Activated T-helper 1 cell treated with anti-CD3 and anti-CD28 coated beads, Interleukin-12 subunit alpha, Interleukin-12 subunit beta, Interleukin-2, Interleukin-4 antibody, amounts not matched to agents 30 ng/mL and 10 ng/mL and 1 ng/mL, durations not matched to agents 14 hours and 24 hours and 36 hours (primary cell): ENCODE results near the gene SENP8. TPM values are rescaled to one million over a fixed set of nuclear protein-coding genes. Genes with fewer than 3 reads are reported as not detected.
A peak's percentile ranks its signal among the peaks of the same experiment; 100 is the strongest.
"Not testable (repeated sequence)": the region's sequence is repeated elsewhere in the genome, so short reads cannot be mapped to it uniquely, and the experiment has no call there.

Experiments
- DNase-seq: peaks from one replicate; pipeline ENCODE4 v3.0.0; 2021; ENCODE audit warnings: low spot score
- H3K27ac Mint-ChIP-seq: one replicate; pipeline ENCODE4 v1.8.0; 2021; ENCODE audit warnings: mild to moderate bottlenecking, mixed read lengths
- H3K27me3 Mint-ChIP-seq: one replicate; pipeline ENCODE4 v1.8.0; 2022; ENCODE audit warnings: mild to moderate bottlenecking, moderate library complexity, mixed read lengths; ENCODE audit not compliant: insufficient read depth
- H3K36me3 Mint-ChIP-seq: one replicate; pipeline ENCODE4 v1.8.0; 2021; ENCODE audit warnings: low read depth, mixed read lengths
- H3K4me1 Mint-ChIP-seq: one replicate; pipeline ENCODE4 v1.8.0; 2021; ENCODE audit warnings: low read depth, mixed read lengths
- H3K4me3 Mint-ChIP-seq: one replicate; pipeline ENCODE4 v1.8.0; 2021; ENCODE audit warnings: mild to moderate bottlenecking, moderate library complexity, mixed read lengths
- H3K9me3 Mint-ChIP-seq: one replicate; pipeline ENCODE4 v1.8.0; 2021; ENCODE audit warnings: mixed read lengths
- intact Hi-C: fragments of 100-400 bp; cut with micrococcal nuclease; formaldehyde crosslinking; loops from one replicate; pipeline ENCODE4 v1.15.1; 2024
- total RNA-seq: library from RNA; stranded (reverse); gene quantifications from 2 replicates; pipeline ENCODE4 v1.2.3, GENCODE V29; 2022

Gene SENP8
- total RNA-seq, 1 donor from 2014 or later, result 1.5 TPM

DNA sequence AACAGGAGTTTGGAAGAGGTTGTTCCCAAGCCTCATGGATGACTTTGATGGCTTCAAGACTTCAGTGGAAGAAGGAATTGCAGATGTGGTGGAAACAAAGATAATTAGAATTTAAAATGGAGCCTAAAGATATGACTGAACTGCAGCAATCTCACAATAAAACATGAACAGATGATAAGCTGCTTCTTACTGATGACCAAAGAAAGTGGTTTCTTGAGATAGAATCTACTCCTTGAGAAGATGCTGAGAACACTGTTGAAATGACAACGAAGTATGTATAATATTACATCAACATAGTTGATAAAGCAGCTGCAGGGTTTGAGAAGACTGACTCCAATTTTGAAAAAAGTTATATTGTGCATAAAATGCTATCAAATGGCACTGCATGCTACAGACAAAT is 21.4 kb upstream of the SENP8 start:
- H3K27ac Mint-ChIP-seq, result no peak overlapping the region
- no peaks in the 10 kb centered on the region for H3K9me3 Mint-ChIP-seq
- no peaks in the 10 kb centered on the region for H3K36me3 Mint-ChIP-seq

DNA sequence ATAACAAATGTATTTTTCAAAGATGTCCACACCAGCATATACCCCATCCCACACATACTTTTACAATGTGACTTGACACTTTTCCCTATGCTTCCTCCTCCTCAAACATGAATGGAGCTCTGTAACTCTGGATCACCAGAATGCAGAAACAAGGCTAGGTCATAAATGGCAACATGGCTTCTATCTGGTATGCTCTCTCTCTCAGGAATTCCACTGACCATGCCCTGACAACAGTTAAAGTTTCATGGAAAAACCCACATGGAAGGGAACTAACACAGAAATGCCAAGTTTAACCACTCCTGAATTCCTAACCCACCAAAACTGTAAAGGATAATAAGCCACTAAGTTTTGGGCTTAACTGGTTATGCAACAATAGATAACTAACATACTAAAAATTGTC is 20.2 kb upstream of the SENP8 start:
- no peaks in the 10 kb centered on the region for H3K27me3 Mint-ChIP-seq

More for the DNA sequence above, 21.4 kb upstream of the SENP8 start:
- Mint-ChIP-seq H3K4me3 (no peak overlapping the region), H3K4me1 (no peaks in the 10 kb centered on the region), H3K27me3 (no peaks in the 10 kb centered on the region)
- no peak for DNase-seq
- intact Hi-C loops, result no loop called here

DNA sequence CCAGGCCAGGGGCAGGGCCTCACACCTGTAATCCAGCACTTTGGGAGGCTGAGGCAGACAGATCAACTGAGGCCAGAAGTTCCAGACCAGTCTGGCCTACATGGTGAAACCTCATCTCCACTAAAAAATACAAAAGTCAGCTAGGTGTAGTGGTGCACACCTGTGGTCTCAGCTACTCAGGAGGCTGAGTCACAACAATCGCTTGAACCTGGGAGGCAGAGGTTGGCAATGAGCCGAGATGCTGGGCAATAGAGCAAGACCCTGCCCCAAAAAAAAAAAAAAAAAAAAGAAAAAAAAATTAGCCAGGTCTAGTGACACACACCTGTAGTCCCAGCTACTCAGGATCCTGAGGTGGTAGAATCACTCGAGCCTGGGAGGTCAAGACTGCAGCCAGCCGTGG is 19.0 kb upstream of the SENP8 start:
- peaks cover 3% of the 10 kb centered on the region for H3K27me3 Mint-ChIP-seq
- H3K9me3 Mint-ChIP-seq, result no peaks in the 10 kb centered on the region
- no peak overlapping the region for H3K4me3 Mint-ChIP-seq
- H3K36me3 Mint-ChIP-seq, result no peaks in the 10 kb centered on the region
- H3K4me1 Mint-ChIP-seq, result no peaks in the 10 kb centered on the region
- intact Hi-C loops, result no loop called here
- DNase-seq, result no peak
- no peak overlapping the region for H3K27ac Mint-ChIP-seq

More for the DNA sequence above, 20.2 kb upstream of the SENP8 start:
- intact Hi-C loops, result no loop called here
- Mint-ChIP-seq H3K27ac (no peak overlapping the region), H3K9me3 (no peaks in the 10 kb centered on the region), H3K4me3 (no peak overlapping the region), H3K36me3 (no peaks in the 10 kb centered on the region), H3K4me1 (no peaks in the 10 kb centered on the region)
- no peak for DNase-seq

DNA sequence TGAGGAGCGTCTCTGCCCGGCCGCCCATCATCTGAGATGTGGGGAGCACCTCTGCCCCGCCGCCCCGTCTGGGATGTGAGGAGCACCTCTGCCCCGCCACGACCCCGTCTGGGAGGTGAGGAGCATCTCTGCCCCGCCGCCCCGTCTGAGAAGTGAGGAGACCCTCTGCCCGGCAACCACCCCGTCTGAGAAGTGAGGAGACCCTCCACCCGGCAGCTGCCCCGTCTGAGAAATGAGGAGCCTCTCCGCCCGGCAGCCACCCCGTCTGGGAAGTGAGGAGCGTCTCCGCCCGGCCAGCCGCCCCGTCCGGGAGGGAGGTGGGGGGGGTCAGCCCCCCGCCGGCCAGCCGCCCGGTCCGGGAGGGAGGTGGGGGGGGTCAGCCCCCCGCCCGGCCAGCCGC is 17.7 kb upstream of the SENP8 start:
- not testable (repeated sequence) for H3K36me3 Mint-ChIP-seq

DNA sequence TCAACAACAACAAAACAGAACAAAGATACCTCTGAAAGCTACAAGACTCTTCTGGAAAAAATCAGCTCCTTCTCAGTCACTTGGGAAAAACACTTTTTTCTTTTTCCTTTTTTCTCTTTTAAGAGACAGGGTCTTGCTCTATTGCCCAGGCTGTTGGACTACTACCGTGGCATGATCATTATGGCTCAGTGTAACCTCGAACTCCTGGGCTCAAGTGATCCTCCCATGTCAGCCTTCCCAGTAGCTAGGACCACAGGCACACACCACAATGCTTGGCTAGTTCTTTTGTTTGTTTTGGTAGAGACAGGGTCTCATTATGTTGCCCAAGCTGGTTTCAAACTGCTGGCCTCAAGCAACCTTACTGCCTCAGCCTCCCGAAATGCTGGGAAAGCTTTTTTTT is 13.1 kb upstream of the SENP8 start:
- no peak for DNase-seq
- no peaks in the 10 kb centered on the region for H3K9me3 Mint-ChIP-seq
- intact Hi-C loops, result no loop called here
- H3K4me3 Mint-ChIP-seq, result no peak overlapping the region
- no peaks in the 10 kb centered on the region for H3K4me1 Mint-ChIP-seq
- no peak overlapping the region for H3K27ac Mint-ChIP-seq
- peaks cover 8% of the 10 kb centered on the region for H3K27me3 Mint-ChIP-seq
- no peaks in the 10 kb centered on the region for H3K36me3 Mint-ChIP-seq

More for the DNA sequence above, 17.7 kb upstream of the SENP8 start:
- H3K27ac Mint-ChIP-seq, H3K9me3 Mint-ChIP-seq, DNase-seq, H3K27me3 Mint-ChIP-seq, H3K4me3 Mint-ChIP-seq, H3K4me1 Mint-ChIP-seq, intact Hi-C loops: not testable (repeated sequence)

DNA sequence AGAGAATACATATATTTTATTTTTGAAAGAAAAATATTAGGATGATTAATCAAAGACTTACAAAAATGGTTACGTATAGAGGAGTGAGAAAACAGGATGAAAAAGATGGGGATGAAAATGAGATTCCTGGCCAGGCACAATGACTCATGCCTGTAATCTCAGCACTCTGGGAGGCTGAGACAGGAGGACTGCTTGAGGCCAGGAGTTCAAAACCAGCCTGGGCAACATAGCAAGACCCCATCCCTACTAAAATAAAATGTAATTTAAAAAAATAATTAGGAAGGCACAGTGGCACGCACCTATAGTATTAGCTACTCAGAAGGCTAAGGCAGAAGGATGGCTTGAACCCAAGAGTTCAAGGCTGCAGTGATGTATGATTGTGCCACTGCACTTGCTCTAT is 12.1 kb upstream of the SENP8 start:
- DNase-seq, result no peak
- no peak overlapping the region for H3K27ac Mint-ChIP-seq
- peaks cover 8% of the 10 kb centered on the region for H3K27me3 Mint-ChIP-seq

DNA sequence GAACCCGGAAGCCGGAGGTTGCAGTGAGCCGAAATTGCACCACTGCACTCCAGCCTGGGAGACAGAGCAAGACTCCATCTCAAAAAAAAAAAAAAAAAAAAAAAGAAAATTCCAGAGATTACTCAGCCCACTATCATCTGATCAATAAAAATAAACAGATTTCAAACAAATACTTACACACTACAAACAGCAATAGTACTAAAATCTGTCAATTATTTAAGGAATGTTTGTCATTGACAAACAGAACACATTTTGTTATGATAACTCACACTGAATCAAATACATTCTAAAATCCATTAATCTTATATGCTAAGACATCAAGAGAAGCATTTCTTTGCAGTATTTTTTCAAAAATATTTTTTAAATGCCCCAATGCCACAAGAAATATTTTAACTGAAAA is 7.8 kb upstream of the SENP8 start:
- H3K36me3 Mint-ChIP-seq, result no peaks in the 10 kb centered on the region
- peaks cover 6% of the 10 kb centered on the region for H3K27me3 Mint-ChIP-seq
- H3K4me1 Mint-ChIP-seq, result no peaks in the 10 kb centered on the region
- H3K4me3 Mint-ChIP-seq, result no peak overlapping the region
- H3K9me3 Mint-ChIP-seq, result no peaks in the 10 kb centered on the region
- intact Hi-C loops, result no loop called here
- no peak for DNase-seq
- no peak overlapping the region for H3K27ac Mint-ChIP-seq

More for the DNA sequence above, 12.1 kb upstream of the SENP8 start:
- Mint-ChIP-seq H3K4me3 (no peak overlapping the region), H3K36me3 (no peaks in the 10 kb centered on the region), H3K9me3 (no peaks in the 10 kb centered on the region), H3K4me1 (no peaks in the 10 kb centered on the region)
- intact Hi-C loops, result no loop called here

DNA sequence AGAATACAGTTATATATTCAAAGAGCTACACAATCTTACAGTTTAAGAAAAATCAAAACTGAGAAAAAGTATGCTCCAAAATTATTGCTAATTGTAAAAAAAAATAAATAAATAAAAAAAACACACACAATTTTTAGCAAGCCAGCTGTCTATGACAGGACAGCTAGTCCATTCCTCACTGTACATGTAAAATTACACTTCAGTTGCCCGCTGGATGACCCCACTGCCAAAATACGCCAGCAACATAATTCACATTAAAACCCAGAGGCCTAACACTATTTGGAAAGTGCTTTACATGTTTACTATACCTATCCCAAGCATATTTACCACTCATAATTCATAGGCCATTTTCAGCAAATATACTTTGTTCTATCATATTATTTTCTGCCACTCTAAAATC is 6.1 kb upstream of the SENP8 start:
- Mint-ChIP-seq H3K9me3 (no peaks in the 10 kb centered on the region), H3K27ac (no peak overlapping the region), H3K4me3 (no peak overlapping the region), H3K4me1 (peaks cover 14% of the 10 kb centered on the region), H3K27me3 (peaks cover 16% of the 10 kb centered on the region), H3K36me3 (no peaks in the 10 kb centered on the region)
- no peak for DNase-seq
- intact Hi-C loops, result no loop called here

- no peak for DNase-seq
- Mint-ChIP-seq H3K4me3 (no peak overlapping the region), H3K36me3 (no peaks in the 10 kb centered on the region), H3K27me3 (peaks cover 16% of the 10 kb centered on the region), H3K9me3 (no peaks in the 10 kb centered on the region), H3K4me1 (peaks cover 15% of the 10 kb centered on the region), H3K27ac (no peak overlapping the region)
- intact Hi-C loops, result no loop called here
Observed at GRCh38 chr15:72112805-72113204, 5.4 kb upstream of the SENP8 start.

- H3K27ac Mint-ChIP-seq, result no peak overlapping the region
- DNase-seq, result no peak
- intact Hi-C loops, result no loop called here
- H3K27me3 Mint-ChIP-seq, result peaks cover 16% of the 10 kb centered on the region
- H3K9me3 Mint-ChIP-seq, result no peaks in the 10 kb centered on the region
- H3K4me1 Mint-ChIP-seq, result peaks cover 15% of the 10 kb centered on the region
- H3K4me3 Mint-ChIP-seq, result no peak overlapping the region
- H3K36me3 Mint-ChIP-seq, result no peaks in the 10 kb centered on the region
Observed at GRCh38 chr15:72113347-72114031, 4.7 kb upstream of the SENP8 start.

DNA sequence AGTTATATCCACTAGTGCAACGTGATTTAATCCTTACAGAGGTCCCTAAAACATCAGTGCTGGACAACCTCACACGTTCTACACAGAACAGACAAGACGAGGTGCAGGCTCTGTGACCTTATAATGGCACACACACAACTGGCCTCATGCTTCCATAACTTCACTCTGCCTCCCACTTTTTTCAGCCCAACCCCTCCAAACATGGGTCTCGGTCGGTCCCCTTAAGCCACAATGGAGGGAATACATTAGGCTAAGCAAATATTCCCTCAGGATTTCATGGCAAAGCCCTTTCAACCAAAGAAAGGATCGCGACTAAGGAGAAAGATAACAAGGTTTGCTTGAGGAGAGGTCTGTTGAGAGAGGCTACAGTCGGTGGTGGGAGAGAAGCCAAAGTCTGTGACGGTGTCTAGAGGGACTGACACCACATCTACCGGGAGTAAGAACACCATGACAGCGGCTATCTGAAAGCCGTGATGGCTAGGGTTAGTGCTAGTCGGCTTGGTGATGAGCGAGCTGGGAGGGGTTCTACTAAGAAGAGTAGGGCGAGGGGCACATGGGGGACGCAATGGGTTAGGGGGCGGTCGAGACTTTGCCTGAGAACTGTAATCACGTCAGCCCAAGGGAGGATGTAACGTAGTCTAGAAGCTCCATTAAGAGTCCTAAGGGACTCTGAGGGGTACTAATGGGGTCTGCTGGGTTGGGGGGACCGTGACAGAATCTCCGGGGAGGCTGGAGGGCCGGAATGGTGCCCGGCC is 1.3 kb upstream of the SENP8 start:
- H3K36me3 Mint-ChIP-seq, result no peaks in the 10 kb centered on the region
- peaks cover 16% of the 10 kb centered on the region for H3K27me3 Mint-ChIP-seq
- H3K9me3 Mint-ChIP-seq, result no peaks in the 10 kb centered on the region
- DNase-seq, result peak; percentile 17
- H3K4me1 Mint-ChIP-seq, result peaks cover 23% of the 10 kb centered on the region
- peak overlapping the region; percentile 83 for H3K27ac Mint-ChIP-seq
- intact Hi-C loops, result no loop called here
- H3K4me3 Mint-ChIP-seq, result peak overlapping the region; percentile 93

GRCh38 chr15:72117486-72118016 is 652 bp upstream of the SENP8 start:
- Mint-ChIP-seq H3K27me3 (peaks cover 16% of the 10 kb centered on the region), H3K4me1 (peaks cover 23% of the 10 kb centered on the region), H3K9me3 (no peaks in the 10 kb centered on the region), H3K36me3 (no peaks in the 10 kb centered on the region), H3K4me3 (peak overlapping the region; percentile 93), H3K27ac (peak overlapping the region; percentile 83)
- DNase-seq, result peak; percentile 67
- intact Hi-C loops, result loop anchor here (1.0 to 2.0 kb wide), 8 partner anchors 24 to 667 kb away; partner anchors contain the start of genes CELF6, HEXA and PARP6

DNA sequence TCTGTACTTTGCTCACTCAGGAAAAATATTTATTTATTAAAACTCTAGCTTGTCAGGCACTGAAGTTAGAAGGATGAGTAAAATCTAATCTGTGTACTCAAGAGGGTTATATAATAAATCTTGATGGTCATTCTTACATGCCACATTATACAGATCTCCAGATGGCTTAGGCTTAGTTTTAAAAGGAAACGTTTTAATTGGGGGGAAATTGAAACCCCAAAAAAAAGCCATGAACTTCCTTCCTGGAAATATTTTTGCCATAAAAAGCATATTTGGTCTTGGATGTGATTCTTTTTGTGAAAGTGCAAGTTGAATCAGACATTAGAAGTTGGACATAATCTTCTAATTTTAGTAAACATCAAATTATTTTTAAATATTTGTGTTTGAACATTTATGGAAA is 6.0 kb downstream of the SENP8 start:
- Mint-ChIP-seq H3K36me3 (no peaks in the 10 kb centered on the region), H3K9me3 (no peaks in the 10 kb centered on the region), H3K4me3 (no peak overlapping the region), H3K27me3 (peaks cover 14% of the 10 kb centered on the region), H3K27ac (no peak overlapping the region), H3K4me1 (peaks cover under 1% of the 10 kb centered on the region)
- no peak for DNase-seq
- intact Hi-C loops, result no loop called here
